ENCODE measurements around the gene SLC66A2. TPM values are rescaled to one million over a fixed set of nuclear protein-coding genes. Genes with fewer than 3 reads are reported as not detected.
"Not testable (repeated sequence)": the region's sequence is repeated elsewhere in the genome, so short reads cannot be mapped to it uniquely, and the experiment has no call there.

Gene SLC66A2
- total RNA-seq, 3 donors from 2014 or later: 33.7 to 38.7 (median 34.8) TPM

- peaks cover 39% of the 10 kb centered on the region for H3K4me1 Mint-ChIP-seq (ENCODE audit: low read depth)
- no peak for DNase-seq
- H3K27me3 Mint-ChIP-seq (ENCODE audit: low read depth): peaks cover 4% of the 10 kb centered on the region
- peak overlapping the region; percentile 67 for H3K4me3 Mint-ChIP-seq
- peak; percentile 52 to 59 for ATAC-seq
- no peaks in the 10 kb centered on the region for H3K9me3 Mint-ChIP-seq
- no peaks in the 10 kb centered on the region for H3K36me3 Mint-ChIP-seq (ENCODE audit: insufficient read depth)
Measured at GRCh38 chr18:79962835-79963657, 11.6 kb upstream of the SLC66A2 start.

- peaks cover 4% of the 10 kb centered on the region for H3K27me3 Mint-ChIP-seq (ENCODE audit: low read depth)
- no peaks in the 10 kb centered on the region for H3K36me3 Mint-ChIP-seq (ENCODE audit: insufficient read depth)
- ATAC-seq (no peak), DNase-seq (no peak)
- H3K4me1 Mint-ChIP-seq (ENCODE audit: low read depth): peaks cover 39% of the 10 kb centered on the region
- no peak overlapping the region for H3K4me3 Mint-ChIP-seq
- H3K9me3 Mint-ChIP-seq: no peaks in the 10 kb centered on the region
Measured at GRCh38 chr18:79962311-79962710, 10.9 kb upstream of the SLC66A2 start.

GRCh38 chr18:79961527-79962291, 10.3 kb upstream of the SLC66A2 start:
- ATAC-seq: no peak
- H3K36me3 Mint-ChIP-seq (ENCODE audit: insufficient read depth): no peaks in the 10 kb centered on the region
- H3K4me3 Mint-ChIP-seq: no peak overlapping the region
- H3K9me3 Mint-ChIP-seq: no peaks in the 10 kb centered on the region
- no peak for DNase-seq
- peaks cover 39% of the 10 kb centered on the region for H3K4me1 Mint-ChIP-seq (ENCODE audit: low read depth)
- peaks cover 4% of the 10 kb centered on the region for H3K27me3 Mint-ChIP-seq (ENCODE audit: low read depth)

- no peak for DNase-seq
- no peaks in the 10 kb centered on the region for H3K9me3 Mint-ChIP-seq
- H3K36me3 Mint-ChIP-seq (ENCODE audit: insufficient read depth): no peaks in the 10 kb centered on the region
- H3K27me3 Mint-ChIP-seq (ENCODE audit: low read depth): peaks cover 4% of the 10 kb centered on the region
- H3K4me3 Mint-ChIP-seq: peak overlapping the region; percentile 54
- peaks cover 39% of the 10 kb centered on the region for H3K4me1 Mint-ChIP-seq (ENCODE audit: low read depth)
- no peak for ATAC-seq
Measured at GRCh38 chr18:79960921-79961526, 9.6 kb upstream of the SLC66A2 start.

- ATAC-seq, DNase-seq: not testable (repeated sequence)
- peak overlapping the region; percentile 54 for H3K4me3 Mint-ChIP-seq
Measured at GRCh38 chr18:79960161-79960801, 8.8 kb upstream of the SLC66A2 start.

GRCh38 chr18:79958981-79959380, 7.5 kb upstream of the SLC66A2 start:
- Mint-ChIP-seq H3K36me3 (ENCODE audit: insufficient read depth) (no peaks in the 10 kb centered on the region), H3K4me1 (ENCODE audit: low read depth) (peaks cover 34% of the 10 kb centered on the region), H3K4me3 (no peak overlapping the region), H3K9me3 (no peaks in the 10 kb centered on the region), H3K27me3 (ENCODE audit: low read depth) (peaks cover 4% of the 10 kb centered on the region)
- ATAC-seq (no peak), DNase-seq (no peak)

More at GRCh38 chr18:79960161-79960801, 8.8 kb upstream of the SLC66A2 start:
- not testable (repeated sequence) for H3K27me3 Mint-ChIP-seq (ENCODE audit: low read depth); H3K9me3 Mint-ChIP-seq; H3K36me3 Mint-ChIP-seq (ENCODE audit: insufficient read depth)
- peaks cover 34% of the 10 kb centered on the region for H3K4me1 Mint-ChIP-seq (ENCODE audit: low read depth)

GRCh38 chr18:79956276-79956675, 4.8 kb upstream of the SLC66A2 start:
- DNase-seq (no peak), ATAC-seq (no peak)
- Mint-ChIP-seq H3K27me3 (ENCODE audit: low read depth) (no peaks in the 10 kb centered on the region), H3K36me3 (ENCODE audit: insufficient read depth) (no peaks in the 10 kb centered on the region), H3K9me3 (no peaks in the 10 kb centered on the region), H3K4me3 (no peak overlapping the region), H3K4me1 (ENCODE audit: low read depth) (peaks cover 17% of the 10 kb centered on the region)

GRCh38 chr18:79955302-79956075, 4.0 kb upstream of the SLC66A2 start:
- Mint-ChIP-seq H3K36me3 (ENCODE audit: insufficient read depth) (no peaks in the 10 kb centered on the region), H3K4me1 (ENCODE audit: low read depth) (peaks cover 13% of the 10 kb centered on the region), H3K4me3 (no peak overlapping the region), H3K9me3 (no peaks in the 10 kb centered on the region), H3K27me3 (ENCODE audit: low read depth) (no peaks in the 10 kb centered on the region)
- no peak for DNase-seq
- no peak for ATAC-seq

GRCh38 chr18:79954791-79955190, 3.3 kb upstream of the SLC66A2 start:
- H3K36me3 Mint-ChIP-seq (ENCODE audit: insufficient read depth): no peaks in the 10 kb centered on the region
- H3K4me1 Mint-ChIP-seq (ENCODE audit: low read depth): peaks cover 13% of the 10 kb centered on the region
- ATAC-seq (no peak), DNase-seq (no peak)
- no peaks in the 10 kb centered on the region for H3K9me3 Mint-ChIP-seq
- H3K4me3 Mint-ChIP-seq: no peak overlapping the region
- H3K27me3 Mint-ChIP-seq (ENCODE audit: low read depth): no peaks in the 10 kb centered on the region

- Mint-ChIP-seq H3K36me3 (ENCODE audit: insufficient read depth) (no peaks in the 10 kb centered on the region), H3K4me3 (no peak overlapping the region)
- DNase-seq: no peak
Measured at GRCh38 chr18:79953971-79954651, 2.7 kb upstream of the SLC66A2 start.

GRCh38 chr18:79952996-79953559, 1.6 kb upstream of the SLC66A2 start:
- no peaks in the 10 kb centered on the region for H3K36me3 Mint-ChIP-seq (ENCODE audit: insufficient read depth)
- H3K4me1 Mint-ChIP-seq (ENCODE audit: low read depth): peaks cover 27% of the 10 kb centered on the region
- ATAC-seq: no peak
- no peak for DNase-seq
- H3K27me3 Mint-ChIP-seq (ENCODE audit: low read depth): no peaks in the 10 kb centered on the region
- no peaks in the 10 kb centered on the region for H3K9me3 Mint-ChIP-seq
- peak overlapping the region; percentile 53 for H3K4me3 Mint-ChIP-seq

More at GRCh38 chr18:79953971-79954651, 2.7 kb upstream of the SLC66A2 start:
- H3K27me3 Mint-ChIP-seq (ENCODE audit: low read depth): no peaks in the 10 kb centered on the region
- H3K9me3 Mint-ChIP-seq: no peaks in the 10 kb centered on the region
- peaks cover 17% of the 10 kb centered on the region for H3K4me1 Mint-ChIP-seq (ENCODE audit: low read depth)
- ATAC-seq: no peak

- DNase-seq (no peak), ATAC-seq (no peak)
- no peaks in the 10 kb centered on the region for H3K36me3 Mint-ChIP-seq (ENCODE audit: insufficient read depth)
- peak overlapping the region; percentile 46 for H3K4me3 Mint-ChIP-seq
- no peaks in the 10 kb centered on the region for H3K9me3 Mint-ChIP-seq
- peaks cover 27% of the 10 kb centered on the region for H3K4me1 Mint-ChIP-seq (ENCODE audit: low read depth)
- H3K27me3 Mint-ChIP-seq (ENCODE audit: low read depth): no peaks in the 10 kb centered on the region
Measured at GRCh38 chr18:79952456-79952995, 1.1 kb upstream of the SLC66A2 start.
